ENCODE data around the gene C1S. TPM values are rescaled to one million over a fixed set of nuclear protein-coding genes. Genes with fewer than 3 reads are reported as not detected.
"Not testable (repeated sequence)": the region's sequence is repeated elsewhere in the genome, so short reads cannot be mapped to it uniquely, and the experiment has no call there.

C1S gene
- total RNA-seq, result 0.13 TPM in 2 replicates

DNA sequence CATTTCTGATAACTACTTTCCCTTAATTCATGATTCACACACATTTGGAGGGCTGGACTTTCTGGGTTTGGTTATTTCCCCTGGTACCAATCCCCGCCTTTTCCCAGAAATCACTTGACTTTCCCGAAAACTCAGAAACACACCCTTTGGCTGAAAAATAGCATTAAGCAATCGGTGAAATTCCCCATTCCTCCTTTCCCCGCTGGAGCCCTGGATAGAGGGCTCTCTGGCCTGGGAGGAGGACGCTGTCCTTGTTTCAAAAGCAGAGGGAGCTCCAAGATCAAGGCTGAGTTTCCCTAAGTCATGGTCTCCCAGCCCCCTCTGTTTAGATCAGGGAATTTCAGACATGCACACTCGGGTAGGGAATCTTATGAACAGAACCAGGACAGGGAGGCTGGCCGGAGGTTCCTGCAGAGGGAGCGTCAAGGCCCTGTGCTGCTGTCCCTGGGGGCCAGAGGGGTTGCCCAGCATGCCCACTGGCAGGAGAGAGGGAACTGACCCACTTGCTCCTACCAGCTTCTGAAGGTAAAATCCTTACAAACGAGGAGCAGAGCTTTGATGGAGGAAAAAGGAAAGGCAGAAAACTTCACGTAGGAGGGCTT lies at the start of gene C1S:
Gene C1S (plus strand): TSS at position 366 of the 602 bp plus-strand sequence. CDS start 1,195 bp downstream, outside the sequence.
- peak; percentile 16 to 29 for DNase-seq (ENCODE audit: low read depth in 2 of 2)

GRCh38 chr12:7011398-7011797 lies 49.1 kb upstream of the C1S start:
- DNase-seq (ENCODE audit: low read depth in 2 of 2), result not testable (repeated sequence)

GRCh38 chr12:7012024-7012607 lies 48.4 kb upstream of the C1S start:
- DNase-seq (ENCODE audit: low read depth in 2 of 2), result no peak

GRCh38 chr12:7013101-7013500 lies 47.4 kb upstream of the C1S start:
- DNase-seq (ENCODE audit: low read depth in 2 of 2), result no peak

DNA sequence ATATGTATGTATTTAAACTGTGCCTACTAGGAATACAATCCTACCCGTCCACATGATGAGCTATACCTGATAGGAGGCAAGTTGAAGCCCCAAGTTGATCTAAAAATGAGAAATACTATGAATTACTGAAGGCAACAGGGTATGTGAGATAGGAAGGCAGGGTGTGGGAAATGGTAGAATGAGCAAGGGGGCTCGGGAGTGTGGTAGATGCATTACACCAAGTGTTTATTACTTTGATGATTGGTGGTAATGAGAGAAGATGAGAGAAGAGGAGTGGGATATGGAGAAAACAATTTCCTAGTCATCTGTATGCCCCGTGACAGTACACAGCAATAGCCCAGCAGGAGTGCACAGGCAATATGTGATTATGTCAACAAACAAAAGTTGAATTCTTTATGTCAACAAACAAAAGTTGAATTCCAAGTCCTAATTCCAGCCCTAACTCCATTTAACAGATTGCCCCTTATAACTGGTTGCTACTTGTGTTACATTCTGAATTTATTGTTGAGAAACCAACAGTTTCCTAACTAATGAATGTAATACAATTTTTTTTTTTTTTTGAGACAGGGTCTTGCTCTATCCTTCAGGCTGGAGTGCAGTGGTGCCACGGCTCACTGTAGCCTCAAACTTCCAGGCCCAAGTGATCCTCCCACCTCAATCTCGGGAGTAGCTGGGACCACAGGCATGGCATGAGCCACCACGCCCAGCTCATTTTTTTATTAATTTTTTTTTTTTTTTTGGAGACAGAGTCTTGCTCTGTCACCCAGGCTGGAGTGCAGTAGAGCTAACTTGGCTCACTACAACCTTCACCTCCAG lies 44.8 kb upstream of the C1S start:
- DNase-seq (ENCODE audit: low read depth in 2 of 2), result no peak

- no peak for DNase-seq (ENCODE audit: low read depth in 2 of 2)
These were observed 43.5 kb upstream of the C1S start for GRCh38 chr12:7016958-7017571.

- peak in 1 of 2 donors; percentile 5 for DNase-seq (ENCODE audit: low read depth in 2 of 2)
These were observed 42.6 kb upstream of the C1S start for GRCh38 chr12:7017870-7018349.

DNA sequence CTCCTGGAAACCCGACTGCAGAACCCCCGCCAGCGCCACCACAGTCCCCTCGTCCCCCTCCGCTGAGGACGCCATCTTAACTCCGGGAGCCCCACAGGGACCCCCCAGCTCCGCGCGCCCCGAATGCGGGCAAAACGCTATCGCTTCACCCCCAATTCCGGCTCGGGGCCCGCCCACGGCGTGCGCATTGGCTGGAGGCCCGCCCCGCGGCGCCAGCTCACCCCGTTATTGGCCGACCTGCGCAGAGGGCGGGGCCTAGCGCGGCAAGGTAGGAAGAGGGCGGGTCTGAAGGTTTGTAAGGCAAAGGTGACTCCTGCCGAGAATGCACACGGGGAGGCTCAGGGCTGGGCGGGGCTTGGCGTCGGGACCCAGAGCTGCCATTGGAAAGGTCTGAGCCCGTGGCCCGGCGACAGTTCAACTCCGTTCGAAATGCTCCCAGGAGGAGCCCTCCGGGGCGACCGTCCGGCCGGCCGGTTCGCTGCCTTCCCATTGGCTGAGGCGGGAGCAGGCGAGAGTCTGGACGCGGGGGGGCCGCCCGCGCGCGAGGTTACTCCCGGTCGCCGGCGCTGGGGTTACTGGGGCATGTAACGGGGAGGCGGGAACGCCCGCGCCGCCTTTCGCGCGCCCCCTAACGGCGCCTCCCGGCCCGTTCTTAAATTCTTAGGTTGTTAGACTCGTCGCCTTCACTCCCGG lies 42.0 kb upstream of the C1S start, which contains the start of gene LPCAT3:
Gene LPCAT3 (minus strand): TSS at position 127 of the 693 bp plus-strand sequence. CDS start 52 bp downstream, at position 75.
- peak; percentile 70 to 94 for DNase-seq (ENCODE audit: low read depth in 2 of 2)

GRCh38 chr12:7019043-7019569 lies 41.4 kb upstream of the C1S start:
- DNase-seq (ENCODE audit: low read depth in 2 of 2), result no peak

GRCh38 chr12:7021956-7022355 lies 38.6 kb upstream of the C1S start:
- DNase-seq (ENCODE audit: low read depth in 2 of 2), result no peak

DNA sequence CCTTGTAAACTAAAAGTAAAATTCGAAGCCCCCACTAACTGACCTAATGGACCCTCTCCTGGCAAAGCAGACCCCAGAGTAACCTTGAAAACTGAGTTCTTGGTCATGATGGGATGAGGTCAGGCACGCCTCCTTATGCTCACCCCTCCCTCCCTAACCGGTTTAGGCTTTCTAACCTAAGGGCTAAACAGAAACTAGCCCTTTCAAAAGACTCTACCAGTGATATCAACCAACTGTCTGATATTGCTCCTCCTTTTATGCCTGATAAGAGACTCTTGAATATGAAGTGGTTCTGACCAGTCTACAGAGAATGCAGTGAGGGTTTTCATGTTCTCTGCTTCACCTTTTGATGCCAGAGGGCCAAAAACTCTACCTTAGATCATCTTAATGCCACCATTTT lies 37.4 kb upstream of the C1S start:
- no peak for DNase-seq (ENCODE audit: low read depth in 2 of 2)

DNA sequence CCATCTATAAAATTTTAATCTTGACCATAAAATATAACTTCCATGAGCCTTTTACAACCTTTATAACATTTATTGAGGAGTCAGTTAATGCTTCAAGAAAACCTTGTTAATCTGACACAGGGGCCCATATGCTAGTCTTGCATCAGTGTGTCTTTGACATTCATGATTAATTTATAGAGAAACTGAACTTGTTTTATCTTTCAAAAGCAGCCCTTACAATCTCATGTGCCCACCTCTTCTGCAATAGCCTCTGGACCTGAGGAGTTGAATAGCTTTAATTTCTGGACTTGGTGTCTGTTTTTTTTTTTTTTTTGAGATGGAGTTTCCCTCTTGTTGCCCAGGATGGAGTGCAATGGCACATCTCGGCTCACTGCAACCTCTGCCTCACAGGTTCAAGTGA lies 33.7 kb upstream of the C1S start:
- DNase-seq (ENCODE audit: low read depth in 2 of 2), result no peak

- DNase-seq (ENCODE audit: low read depth in 2 of 2), result no peak
These were observed 29.2 kb upstream of the C1S start for GRCh38 chr12:7031306-7031705.

- DNase-seq (ENCODE audit: low read depth in 2 of 2), result no peak
These were observed 27.5 kb upstream of the C1S start for GRCh38 chr12:7032990-7033389.

DNA sequence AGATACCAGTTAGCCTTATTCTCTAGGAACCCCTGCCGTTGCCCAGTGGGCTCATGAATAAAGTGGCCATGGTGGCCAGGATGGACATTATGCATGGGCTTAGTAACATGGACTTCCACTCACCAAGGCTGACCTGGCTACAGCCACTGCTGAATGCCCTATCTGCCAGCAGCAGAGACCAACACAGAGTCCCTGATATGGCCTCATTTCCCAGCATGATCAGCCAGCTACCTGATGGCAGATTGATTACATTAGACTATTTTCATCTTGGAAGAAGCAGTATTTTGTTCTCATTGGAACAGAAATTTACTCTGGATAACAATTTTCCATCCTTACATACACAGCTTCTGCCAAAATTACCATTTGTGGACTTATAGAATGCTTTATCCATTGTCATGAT lies 26.1 kb upstream of the C1S start:
- DNase-seq (ENCODE audit: low read depth in 2 of 2), result no peak

- DNase-seq (ENCODE audit: low read depth in 2 of 2), result no peak
These were observed 25.1 kb upstream of the C1S start for GRCh38 chr12:7035463-7035862.

DNA sequence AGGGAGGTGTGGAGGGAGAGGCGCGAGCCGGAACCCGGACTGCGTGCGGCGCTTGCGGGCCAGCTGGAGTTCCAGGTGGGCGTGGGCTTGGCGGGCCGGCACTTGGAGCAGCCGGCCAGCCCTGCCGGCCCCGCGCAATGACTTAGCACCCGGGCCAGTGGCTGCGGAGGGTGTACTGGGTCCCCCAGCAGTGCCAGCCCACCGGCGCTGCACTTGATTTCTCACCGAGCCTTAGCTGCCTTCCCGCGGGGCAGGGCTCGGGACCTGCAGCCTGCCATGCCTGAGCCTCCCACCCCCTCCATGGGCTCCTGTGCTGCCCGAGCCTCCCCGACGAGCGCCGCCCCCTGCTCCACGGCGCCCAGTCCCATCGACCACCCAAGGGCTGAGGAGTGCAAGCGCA lies 23.1 kb upstream of the C1S start:
- DNase-seq (ENCODE audit: low read depth in 2 of 2), result not testable (repeated sequence)

DNA sequence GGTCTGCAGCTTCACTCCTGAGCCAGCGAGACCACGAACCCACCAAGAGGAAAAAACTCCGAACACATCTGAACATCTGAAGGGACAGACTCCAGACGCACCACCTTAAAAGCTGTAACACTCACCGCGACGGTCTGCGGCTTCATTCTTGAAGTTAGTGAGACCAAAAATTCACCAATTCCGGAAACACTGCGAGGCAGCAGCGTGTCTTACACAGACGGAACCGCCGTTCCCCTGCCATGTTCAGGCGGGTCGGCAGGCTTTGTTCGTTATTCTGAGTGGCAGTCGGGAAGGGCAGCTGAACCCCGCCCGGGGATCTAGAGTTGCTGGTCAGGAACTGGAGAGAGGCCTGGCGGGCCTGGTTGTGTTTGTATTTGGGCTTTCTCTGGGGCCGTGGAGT lies 21.9 kb upstream of the C1S start:
- no peak for DNase-seq (ENCODE audit: low read depth in 2 of 2)

DNA sequence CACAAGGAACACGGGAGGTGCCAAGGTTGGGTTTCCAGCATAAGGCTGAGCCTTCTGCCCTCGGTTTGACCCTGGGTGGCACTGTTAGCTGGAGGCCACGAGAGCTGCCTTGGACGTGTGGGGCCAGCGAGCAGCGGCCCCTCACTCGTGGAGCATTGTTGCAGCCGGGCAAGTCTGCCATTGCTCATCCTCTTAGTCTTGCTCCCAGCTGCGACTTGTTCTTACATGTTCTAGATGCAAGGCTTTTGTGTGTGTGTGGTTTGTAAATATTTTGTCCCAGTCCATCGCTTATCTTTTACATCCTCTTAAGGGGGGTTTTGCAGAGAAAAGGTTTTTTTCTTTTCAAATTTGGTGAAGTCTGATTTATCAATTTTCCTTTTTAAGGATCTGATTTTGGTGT lies 21.1 kb upstream of the C1S start:
- DNase-seq (ENCODE audit: low read depth in 2 of 2), result no peak

DNA sequence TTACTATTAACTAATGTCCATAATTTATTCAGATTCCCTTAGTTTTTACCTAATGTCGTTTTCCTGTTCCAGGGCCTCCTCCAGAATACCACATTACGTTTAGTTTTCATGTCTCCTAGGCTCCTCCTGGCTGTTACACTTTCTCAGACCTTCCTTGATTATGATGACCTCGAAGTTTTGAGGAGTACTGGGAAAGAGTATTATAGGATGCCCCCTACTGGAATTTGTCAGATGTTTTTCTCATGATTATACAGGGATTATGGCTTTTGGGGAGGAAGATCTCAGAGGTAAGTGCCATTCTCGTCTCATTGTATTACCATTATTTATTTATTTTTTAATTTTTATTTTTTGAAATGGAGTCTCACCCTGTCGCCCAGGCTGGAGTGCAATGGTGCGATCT lies 17.7 kb upstream of the C1S start:
- peak in 1 of 2 donors; percentile 38 for DNase-seq (ENCODE audit: low read depth in 2 of 2)

DNA sequence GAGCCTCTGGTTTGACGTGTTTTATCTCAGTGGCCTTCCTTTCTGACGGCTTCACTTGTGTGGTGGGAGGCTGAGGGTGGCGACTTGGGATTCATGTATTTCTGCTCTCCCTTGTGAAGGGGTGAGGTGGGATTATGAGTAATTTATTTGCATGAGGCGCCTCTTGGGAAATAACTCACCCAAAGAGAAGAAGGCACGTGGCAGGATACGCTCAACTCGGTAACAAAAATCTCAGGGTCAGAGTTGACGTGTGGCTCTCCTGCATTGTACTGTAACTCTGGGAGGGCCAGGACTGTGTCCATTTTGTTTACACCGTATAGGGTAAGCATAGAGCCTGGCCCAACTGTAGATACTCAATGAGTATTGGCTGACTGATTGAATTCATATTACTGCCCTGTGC lies 14.6 kb upstream of the C1S start:
- DNase-seq (ENCODE audit: low read depth in 2 of 2), result no peak
